ENCODE measurements around the gene EYA4.

Gene EYA4

DNA sequence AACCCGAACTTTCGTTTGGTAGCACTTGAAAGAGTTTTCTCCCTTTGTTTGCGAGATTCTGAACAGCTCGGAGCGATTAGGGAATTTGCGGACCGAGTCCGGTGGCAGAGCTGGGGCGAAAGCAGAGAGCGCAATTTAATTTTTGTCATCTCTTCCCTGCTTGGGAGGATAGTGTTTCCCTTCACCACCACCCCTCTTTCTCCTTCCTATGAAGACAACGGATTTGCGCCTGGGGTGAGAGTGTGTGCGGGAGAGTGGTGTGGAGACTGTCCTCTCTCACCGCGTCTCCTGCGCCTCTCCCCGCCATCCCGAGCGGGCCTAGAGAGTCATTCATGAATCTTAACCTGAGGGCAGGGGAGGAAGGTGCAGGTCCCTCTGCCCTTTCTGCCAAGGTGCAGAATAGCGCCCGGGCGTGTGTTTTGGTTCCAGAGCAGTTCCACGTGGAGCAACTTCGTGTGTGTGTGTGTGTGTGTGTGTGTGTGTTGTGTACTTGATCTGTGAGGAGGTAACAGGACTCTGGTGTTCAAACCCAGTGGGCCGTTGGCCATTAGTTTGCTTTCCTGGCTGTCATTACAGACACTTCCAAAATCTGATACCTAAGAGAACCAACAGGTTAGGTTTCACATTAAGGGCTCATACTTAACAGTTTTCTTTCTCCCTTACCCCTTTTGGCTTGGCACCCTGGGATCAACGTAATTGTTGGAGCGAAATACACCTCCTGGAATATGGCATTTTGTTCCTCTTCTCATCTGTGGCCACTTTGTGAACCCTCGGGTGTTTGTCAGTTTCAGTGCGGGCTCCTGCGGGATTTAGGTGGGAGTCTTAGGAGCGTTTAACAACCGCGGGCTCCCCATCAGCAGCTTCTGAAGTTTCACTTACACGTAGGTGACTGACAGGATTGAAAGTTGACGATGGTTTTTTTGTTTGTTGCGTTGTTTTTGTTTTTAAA lies 1.8 kb downstream of the EYA4 start:
- no peak for DNase-seq (ENCODE audit: low read depth)

DNA sequence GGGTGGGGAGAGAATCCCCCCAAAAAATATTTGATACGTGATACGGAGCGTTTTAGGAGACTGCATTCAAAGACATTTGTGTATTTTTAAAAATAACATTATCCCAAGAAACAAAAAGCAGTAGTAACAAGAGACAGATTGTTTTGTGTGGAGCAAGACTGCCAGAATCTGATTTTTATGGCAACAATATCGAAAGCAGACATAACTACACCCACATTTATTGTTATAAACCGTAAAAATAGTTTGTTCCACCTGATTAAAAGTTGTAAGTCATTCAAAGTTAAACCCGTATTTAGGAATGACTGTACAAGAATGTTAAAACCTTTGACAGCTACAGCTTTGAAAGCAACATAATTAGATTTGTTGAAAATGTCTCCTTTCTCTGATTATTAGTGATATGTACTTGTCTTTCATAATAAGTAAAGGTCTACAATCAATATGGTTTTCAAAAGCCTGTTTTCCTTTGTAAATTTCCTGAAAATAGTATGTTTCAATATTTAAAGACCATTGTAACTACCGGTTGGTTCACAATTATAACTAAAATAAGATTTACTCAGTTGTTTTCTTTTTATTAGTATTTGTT lies 2.7 kb downstream of the EYA4 start:
- DNase-seq (ENCODE audit: low read depth), result no peak

GRCh38 chr6:133244519-133244918 lies 3.4 kb downstream of the EYA4 start:
- no peak for DNase-seq (ENCODE audit: low read depth)

GRCh38 chr6:133245007-133245406 lies 3.9 kb downstream of the EYA4 start:
- DNase-seq (ENCODE audit: low read depth), result no peak

DNA sequence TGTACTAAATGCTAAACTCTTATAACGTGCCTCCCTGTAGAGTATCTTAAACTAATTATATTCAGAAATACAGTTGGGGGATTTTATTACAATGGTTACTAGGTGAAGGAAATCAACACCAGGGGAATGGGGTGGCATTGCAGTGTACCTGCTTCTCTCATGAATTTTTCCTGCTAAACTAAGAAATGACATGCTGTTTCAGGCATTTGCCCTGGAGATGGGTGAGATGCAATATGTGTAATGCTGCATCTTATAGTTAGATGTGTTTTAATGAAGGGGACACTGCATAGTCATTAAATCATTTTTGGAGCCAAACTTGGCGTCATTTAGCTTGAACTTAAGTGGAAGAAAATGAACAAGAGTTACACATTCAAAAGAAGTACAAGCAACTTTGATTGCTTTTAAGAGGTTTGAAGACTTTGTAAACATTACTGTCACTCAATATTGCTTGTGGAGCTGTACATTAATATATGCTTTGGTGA lies 4.3 kb downstream of the EYA4 start:
- DNase-seq (ENCODE audit: low read depth), result no peak

GRCh38 chr6:133247581-133247980 lies 6.4 kb downstream of the EYA4 start:
- DNase-seq (ENCODE audit: low read depth), result no peak

DNA sequence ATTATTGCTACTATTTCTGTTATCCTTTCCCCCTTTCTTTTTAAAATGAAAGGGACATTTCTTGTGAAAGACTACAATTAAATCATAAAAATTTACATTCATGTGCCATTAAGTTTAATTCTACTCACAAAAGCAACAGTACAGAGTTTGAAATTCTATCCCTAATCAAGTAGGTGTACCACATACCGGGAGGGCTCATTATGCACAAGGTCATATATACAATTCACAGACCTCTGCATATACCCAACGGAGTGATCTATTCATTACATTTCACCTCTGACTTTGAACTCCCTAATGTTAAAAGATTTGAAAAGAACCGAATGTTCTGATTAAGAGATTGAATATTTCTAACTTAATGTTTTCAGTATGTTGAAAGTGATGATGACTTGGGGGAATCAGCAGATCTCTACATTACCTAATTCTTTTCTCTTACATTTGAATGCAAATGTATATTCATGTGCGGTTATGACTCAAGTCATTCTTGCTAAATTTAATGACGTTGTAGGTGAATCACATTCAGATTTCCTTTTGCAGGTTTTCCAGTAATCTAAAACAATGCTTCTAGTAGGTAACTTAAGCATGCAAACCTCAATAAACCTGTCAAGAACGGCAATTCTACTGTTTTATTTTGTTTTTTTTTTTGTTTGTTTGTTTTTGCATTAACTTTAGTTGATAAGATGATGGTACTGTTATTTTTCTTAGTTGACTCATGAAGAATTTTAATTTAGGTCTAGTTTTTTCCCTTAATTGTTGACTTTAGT lies 7.3 kb downstream of the EYA4 start:
- DNase-seq (ENCODE audit: low read depth), result no peak

DNA sequence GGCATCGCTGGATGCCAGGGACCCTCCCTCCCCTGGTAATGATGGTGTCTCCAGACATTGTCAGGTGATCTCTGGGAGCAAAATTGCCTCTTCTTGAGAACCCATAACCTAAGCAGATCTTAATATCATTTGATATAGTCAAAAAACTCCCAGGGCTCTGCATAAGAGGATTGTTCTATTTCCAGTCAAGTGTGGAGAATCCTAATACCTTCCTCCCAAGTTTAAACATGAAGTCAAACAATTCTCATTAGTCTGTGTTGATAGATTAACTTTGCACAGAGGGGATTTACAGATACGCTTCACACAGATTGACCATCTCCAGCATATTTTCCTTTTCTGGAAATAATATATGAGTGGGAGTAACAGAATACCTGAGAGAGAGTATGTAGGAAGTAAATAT lies 10.5 kb downstream of the EYA4 start:
- no peak for DNase-seq (ENCODE audit: low read depth)

GRCh38 chr6:133254552-133255228 lies 13.5 kb downstream of the EYA4 start:
- DNase-seq (ENCODE audit: low read depth), result no peak

GRCh38 chr6:133257545-133258105 lies 16.5 kb downstream of the EYA4 start:
- DNase-seq (ENCODE audit: low read depth), result no peak

DNA sequence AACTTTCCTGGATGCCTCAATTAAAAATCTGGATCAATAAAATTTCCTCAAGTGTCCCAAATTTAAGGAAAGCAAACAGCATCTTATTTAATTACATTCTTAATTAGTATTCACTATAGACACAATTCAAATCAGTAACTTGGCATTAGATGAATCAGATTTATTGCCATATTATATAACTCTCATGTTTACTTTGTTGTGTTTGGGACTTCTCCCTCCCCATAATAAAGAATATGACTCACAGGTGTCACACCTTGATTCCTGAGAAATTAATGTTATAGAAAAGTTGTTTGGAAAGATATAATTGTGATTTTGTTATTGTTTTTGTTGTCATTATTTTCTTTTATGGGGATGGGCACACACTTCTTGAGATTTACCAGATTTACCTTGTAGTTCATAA lies 18.4 kb downstream of the EYA4 start:
- DNase-seq (ENCODE audit: low read depth), result no peak

GRCh38 chr6:133262804-133263203 lies 21.6 kb downstream of the EYA4 start:
- no peak for DNase-seq (ENCODE audit: low read depth)

- DNase-seq (ENCODE audit: low read depth), result no peak
Observed at GRCh38 chr6:133265066-133265465, 23.9 kb downstream of the EYA4 start.

GRCh38 chr6:133266186-133266585 lies 25.0 kb downstream of the EYA4 start:
- no peak for DNase-seq (ENCODE audit: low read depth)

DNA sequence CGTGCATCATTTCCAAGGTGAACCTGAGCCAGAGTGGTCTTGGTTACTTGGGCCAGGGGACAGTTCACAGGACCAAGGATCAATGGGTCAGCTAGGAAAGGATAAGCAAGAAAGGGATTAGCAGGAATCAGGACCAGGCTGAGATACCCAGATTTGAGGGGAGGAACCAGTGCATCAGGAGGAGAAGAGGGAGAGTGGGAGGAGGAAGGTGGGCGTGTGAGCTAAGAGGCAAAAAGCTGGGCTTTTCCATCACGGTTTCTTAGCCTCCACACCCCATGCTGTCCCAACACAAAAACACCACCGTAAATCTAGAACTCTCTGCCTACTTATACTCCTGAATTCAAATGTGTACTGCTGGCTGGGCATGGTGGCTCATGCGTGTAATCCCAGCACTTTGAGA lies 27.5 kb downstream of the EYA4 start:
- DNase-seq (ENCODE audit: low read depth), result no peak

GRCh38 chr6:133274813-133275212 lies 33.7 kb downstream of the EYA4 start:
- DNase-seq (ENCODE audit: low read depth), result no peak

GRCh38 chr6:133275213-133275612 lies 34.1 kb downstream of the EYA4 start:
- DNase-seq (ENCODE audit: low read depth), result no peak

- DNase-seq (ENCODE audit: low read depth), result no peak
Observed at GRCh38 chr6:133277228-133277899, 36.2 kb downstream of the EYA4 start.

GRCh38 chr6:133277900-133278545 lies 36.9 kb downstream of the EYA4 start:
- no peak for DNase-seq (ENCODE audit: low read depth)

DNA sequence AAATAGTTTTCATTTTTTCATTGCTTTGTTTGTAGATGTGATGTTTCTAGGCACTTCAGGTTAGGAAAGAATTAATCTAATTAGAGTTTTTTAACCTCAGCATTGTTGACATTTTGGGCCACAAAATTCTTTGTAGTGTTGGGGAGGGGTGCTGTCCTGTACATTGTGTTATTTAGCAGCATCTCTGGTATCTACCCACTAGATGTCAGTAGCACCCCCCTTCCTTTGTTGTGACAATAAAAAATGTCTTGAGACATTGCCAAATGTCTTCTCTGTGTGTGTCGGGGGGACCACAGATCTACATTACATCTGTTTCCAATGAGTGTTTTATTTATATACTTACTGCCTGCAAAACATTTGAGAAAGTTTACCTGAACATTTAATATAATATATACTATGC lies 45.6 kb downstream of the EYA4 start:
- no peak for DNase-seq (ENCODE audit: low read depth)

DNA sequence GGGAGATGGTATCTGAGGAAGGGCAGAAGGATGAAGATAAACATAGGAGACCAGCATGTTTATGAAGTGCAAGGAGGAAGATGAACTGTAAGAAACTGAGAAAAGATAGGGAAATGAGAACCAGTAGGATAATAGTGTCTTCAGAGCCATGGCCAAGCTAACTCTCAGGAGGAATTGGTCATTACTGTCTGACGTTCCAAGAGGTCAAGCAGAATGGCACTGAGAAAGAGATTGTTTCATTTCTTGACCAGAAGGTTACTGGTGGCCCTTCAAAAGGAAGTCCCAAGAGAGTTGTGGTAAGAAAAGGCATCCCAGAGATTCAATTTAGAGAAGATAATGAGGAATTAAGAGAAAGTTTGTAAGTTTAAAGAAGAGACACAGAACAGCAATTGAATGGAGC lies 47.5 kb downstream of the EYA4 start:
- DNase-seq (ENCODE audit: low read depth), result no peak

Measured in activated T-cell treated with anti-CD3 and anti-CD28 coated beads for 48 hours (primary cell).